Activated CD8-positive, alpha-beta memory T cell treated with anti-CD3 and anti-CD28 coated beads, Interleukin-2, amount 10 ng/mL, durations not matched to agents 7 days and 5 days (primary cell): ENCODE data around the gene RGSL1. TPM values are rescaled to one million over a fixed set of nuclear protein-coding genes. Genes with fewer than 3 reads are reported as not detected.
A peak's percentile ranks its signal among the peaks of the same experiment; 100 is the strongest.

Source experiments
- ATAC-seq: fragments of 150-1000 bp; cut with Tn5 transposase; one replicate; pipeline ENCODE4 v1.10.0; 2021; ENCODE audit warnings: moderate library complexity
- CTCF ChIA-PET: fragments of 350-600 bp; sonication (Branson Sonifier 250); formaldehyde crosslinking; loops from one replicate; lab custom pipeline; 2021; ENCODE audit warnings: antibody characterized with exemption; lab: Charles Lee
- DNase-seq: peaks from one replicate; pipeline ENCODE4 v3.0.0-alpha.2; 2020
- H3K27ac Mint-ChIP-seq: one replicate; pipeline ENCODE4 v1.8.0; 2021; ENCODE audit warnings: mild to moderate bottlenecking, mixed read lengths
- H3K27me3 Mint-ChIP-seq: one replicate; pipeline ENCODE4 v1.8.0; 2021; ENCODE audit warnings: mixed read lengths
- H3K36me3 Mint-ChIP-seq: one replicate; pipeline ENCODE4 v1.8.0; 2021; ENCODE audit warnings: mild to moderate bottlenecking, mixed read lengths
- H3K4me1 Mint-ChIP-seq: one replicate; pipeline ENCODE4 v1.8.0; 2021; ENCODE audit warnings: mixed read lengths
- H3K4me3 Mint-ChIP-seq: one replicate; pipeline ENCODE4 v1.8.0; 2021; ENCODE audit warnings: mild to moderate bottlenecking, moderate library complexity, mixed read lengths
- H3K9me3 Mint-ChIP-seq: one replicate; pipeline ENCODE4 v1.8.0; 2022; ENCODE audit warnings: low read depth, mixed read lengths
- total RNA-seq, 2 experiments: library from RNA; stranded (reverse); gene quantifications; one replicate each; pipeline ENCODE4 v1.2.3, GENCODE V29; 2021

RGSL1 gene
- total RNA-seq, 2 experiments from 2014 or later = not detected

- no peak overlapping the region for H3K4me3 Mint-ChIP-seq
- peaks cover 13% of the 10 kb centered on the region for H3K27me3 Mint-ChIP-seq
- peaks cover 4% of the 10 kb centered on the region for H3K4me1 Mint-ChIP-seq
- no peaks in the 10 kb centered on the region for H3K9me3 Mint-ChIP-seq
- no peak overlapping the region for H3K27ac Mint-ChIP-seq
- ATAC-seq (no peak), DNase-seq (no peak)
- CTCF ChIA-PET = no interaction called here
- no peaks in the 10 kb centered on the region for H3K36me3 Mint-ChIP-seq
Measured at GRCh38 chr1:182565537-182565936, 115.6 kb downstream of the RGSL1 start.

- no peak for ATAC-seq
- Mint-ChIP-seq H3K27ac (no peak overlapping the region), H3K36me3 (peaks cover 3% of the 10 kb centered on the region), H3K27me3 (peaks cover 13% of the 10 kb centered on the region), H3K9me3 (no peaks in the 10 kb centered on the region), H3K4me3 (no peak overlapping the region), H3K4me1 (peaks cover 4% of the 10 kb centered on the region)
- CTCF ChIA-PET = no interaction called here
- DNase-seq = no peak
Measured at GRCh38 chr1:182567629-182568028, 117.7 kb downstream of the RGSL1 start.

- CTCF ChIA-PET = no interaction called here
- no peak for DNase-seq
- H3K4me1 Mint-ChIP-seq = peaks cover 4% of the 10 kb centered on the region
- peaks cover 13% of the 10 kb centered on the region for H3K27me3 Mint-ChIP-seq
- no peaks in the 10 kb centered on the region for H3K9me3 Mint-ChIP-seq
- H3K4me3 Mint-ChIP-seq = no peak overlapping the region
- peaks cover 4% of the 10 kb centered on the region for H3K36me3 Mint-ChIP-seq
- no peak for ATAC-seq
- H3K27ac Mint-ChIP-seq = no peak overlapping the region
Measured at GRCh38 chr1:182568647-182569284, 118.8 kb downstream of the RGSL1 start.

- DNase-seq = no peak
- peaks cover 9% of the 10 kb centered on the region for H3K27me3 Mint-ChIP-seq
- no peak overlapping the region for H3K4me3 Mint-ChIP-seq
- no peak for ATAC-seq
- CTCF ChIA-PET = no interaction called here
- H3K27ac Mint-ChIP-seq = no peak overlapping the region
- H3K9me3 Mint-ChIP-seq = no peaks in the 10 kb centered on the region
- H3K36me3 Mint-ChIP-seq = peaks cover 7% of the 10 kb centered on the region
- peaks cover 4% of the 10 kb centered on the region for H3K4me1 Mint-ChIP-seq
Measured at GRCh38 chr1:182569939-182570610, 120.1 kb downstream of the RGSL1 start.

- DNase-seq = no peak
- no peak for ATAC-seq
- Mint-ChIP-seq H3K27me3 (peaks cover 4% of the 10 kb centered on the region), H3K9me3 (no peaks in the 10 kb centered on the region), H3K27ac (no peak overlapping the region), H3K36me3 (peaks cover 10% of the 10 kb centered on the region), H3K4me1 (peaks cover 1% of the 10 kb centered on the region), H3K4me3 (no peak overlapping the region)
- CTCF ChIA-PET = no interaction called here
Measured at GRCh38 chr1:182570611-182570970, 120.6 kb downstream of the RGSL1 start.

- ATAC-seq = no peak
- Mint-ChIP-seq H3K4me3 (no peak overlapping the region), H3K36me3 (peaks cover 29% of the 10 kb centered on the region), H3K27ac (no peak overlapping the region), H3K4me1 (no peaks in the 10 kb centered on the region), H3K9me3 (no peaks in the 10 kb centered on the region), H3K27me3 (no peaks in the 10 kb centered on the region)
- no peak for DNase-seq
- CTCF ChIA-PET = interaction anchor here (1.3 to 1.6 kb wide), 2 partner anchors 22 to 208 kb away, joined by 3 read pairs; no protein-coding TSS in a partner anchor
Measured at GRCh38 chr1:182574156-182574555, 124.2 kb downstream of the RGSL1 start.

- Mint-ChIP-seq H3K27me3 (no peaks in the 10 kb centered on the region), H3K27ac (no peak overlapping the region), H3K9me3 (no peaks in the 10 kb centered on the region), H3K36me3 (peaks cover 41% of the 10 kb centered on the region), H3K4me1 (no peaks in the 10 kb centered on the region), H3K4me3 (no peak overlapping the region)
- DNase-seq (no peak), ATAC-seq (no peak)
- CTCF ChIA-PET = no interaction called here
Measured at GRCh38 chr1:182575540-182576149, 125.7 kb downstream of the RGSL1 start.

GRCh38 chr1:182580736-182581135 lies 130.8 kb downstream of the RGSL1 start:
- DNase-seq (no peak), ATAC-seq (no peak)
- H3K9me3 Mint-ChIP-seq = no peaks in the 10 kb centered on the region
- CTCF ChIA-PET = interaction anchor here (1.6 kb wide), 1 partner anchor 202 kb away, joined by 4 read pairs; no protein-coding TSS in a partner anchor
- H3K27ac Mint-ChIP-seq = no peak overlapping the region
- H3K27me3 Mint-ChIP-seq = no peaks in the 10 kb centered on the region
- no peak overlapping the region for H3K4me3 Mint-ChIP-seq
- H3K36me3 Mint-ChIP-seq = peaks cover 57% of the 10 kb centered on the region
- peaks cover 13% of the 10 kb centered on the region for H3K4me1 Mint-ChIP-seq

GRCh38 chr1:182584746-182585145 lies 134.8 kb downstream of the RGSL1 start:
- H3K27ac Mint-ChIP-seq = no peak overlapping the region
- ATAC-seq (no peak), DNase-seq (no peak)
- H3K9me3 Mint-ChIP-seq = no peaks in the 10 kb centered on the region
- CTCF ChIA-PET = interaction anchor here (7.5 kb wide), 1 partner anchor 15 kb away, joined by 98 read pairs; no protein-coding TSS in a partner anchor
- H3K4me1 Mint-ChIP-seq = peaks cover 31% of the 10 kb centered on the region
- H3K36me3 Mint-ChIP-seq = peaks cover 48% of the 10 kb centered on the region
- H3K27me3 Mint-ChIP-seq = no peaks in the 10 kb centered on the region
- H3K4me3 Mint-ChIP-seq = no peak overlapping the region

- Mint-ChIP-seq H3K27ac (no peak overlapping the region), H3K27me3 (no peaks in the 10 kb centered on the region), H3K36me3 (peaks cover 34% of the 10 kb centered on the region), H3K4me3 (no peak overlapping the region), H3K9me3 (no peaks in the 10 kb centered on the region), H3K4me1 (peaks cover 31% of the 10 kb centered on the region)
- ATAC-seq (no peak), DNase-seq (no peak)
- CTCF ChIA-PET = interaction anchor here (1.2 to 7.5 kb wide), 2 partner anchors 13 to 198 kb away, joined by 4 to 98 read pairs; no protein-coding TSS in a partner anchor
Measured at GRCh38 chr1:182586380-182586779, 136.4 kb downstream of the RGSL1 start.

- ATAC-seq = no peak
- no peak overlapping the region for H3K27ac Mint-ChIP-seq
- peaks cover 4% of the 10 kb centered on the region for H3K27me3 Mint-ChIP-seq
- no peaks in the 10 kb centered on the region for H3K9me3 Mint-ChIP-seq
- DNase-seq = no peak
- CTCF ChIA-PET = interaction anchor here (1.2 to 7.5 kb wide), 3 partner anchors 12 to 502 kb away, joined by 4 to 98 read pairs (median 6); no protein-coding TSS in a partner anchor
- H3K36me3 Mint-ChIP-seq = peaks cover 30% of the 10 kb centered on the region
- H3K4me3 Mint-ChIP-seq = no peak overlapping the region
- H3K4me1 Mint-ChIP-seq = peaks cover 31% of the 10 kb centered on the region
Measured at GRCh38 chr1:182587093-182587492, 137.1 kb downstream of the RGSL1 start.

GRCh38 chr1:182587666-182588499 lies 137.9 kb downstream of the RGSL1 start:
- Mint-ChIP-seq H3K4me1 (peaks cover 31% of the 10 kb centered on the region), H3K4me3 (peak overlapping the region; percentile 89), H3K27ac (peak overlapping the region; percentile 99), H3K9me3 (no peaks in the 10 kb centered on the region), H3K27me3 (peaks cover 8% of the 10 kb centered on the region), H3K36me3 (peaks cover 24% of the 10 kb centered on the region)
- DNase-seq = no peak
- CTCF ChIA-PET = interaction anchor here (1.0 to 19.9 kb wide), 8 partner anchors 11 to 502 kb away, joined by 3 to 715 read pairs (median 5); partner anchors contain the start of gene NPL
- peak; percentile 16 for ATAC-seq
